ENCODE measurements around the gene GALNT16. TPM values are rescaled to one million over a fixed set of nuclear protein-coding genes. Genes with fewer than 3 reads are reported as not detected.

Gene GALNT16
- total RNA-seq, 1 experiment from 2014 or later = 0.33 TPM

- Histone ChIP-seq H3K4me2 (ENCODE audit: low read length) (no peak overlapping the region), H3K36me3 (ENCODE audit: low read depth, low read length) (no peaks in the 10 kb centered on the region), H3F3A (ENCODE audit: low read length, unreplicated experiment) (no peaks in the 10 kb centered on the region), H2AFZ (ENCODE audit: low read length) (no peak overlapping the region), H3K27me3 (ENCODE audit: low read length) (peaks cover 3% of the 10 kb centered on the region; the same call in 1 of the 2 replicates), H3K9me3 (ENCODE audit: low read length) (no peaks in the 10 kb centered on the region), H3K79me2 (ENCODE audit: low read length) (no peaks in the 10 kb centered on the region), H4K20me1 (ENCODE audit: low read length) (no peaks in the 10 kb centered on the region), H3K4me1 (ENCODE audit: insufficient read depth, low read length) (no peaks in the 10 kb centered on the region), H3K27ac (ENCODE audit: low read length) (no peak overlapping the region), H3K9ac (ENCODE audit: low read length) (no peak overlapping the region), H3K9me2 (replicated peaks; ENCODE audit: low read length) (no peaks in the 10 kb centered on the region), H3K4me3 (ENCODE audit: low read length) (no peak overlapping the region)
- intact Hi-C loops (cut with micrococcal nuclease) = no loop called here
- BruUV-seq (replicated peaks) = no TSS peak
- CTCF ChIA-PET = no interaction called here
- DNase-seq = no peak
- POLR2A ChIA-PET (ENCODE audit: unreplicated experiment) = no interaction called here
- TF ChIP-seq CTCF (conservative IDR thresholded peaks at IDR 0.05; ENCODE audit: low read depth, low read length) (no peak), EZH2phosphoT487 (IDR thresholded peaks at IDR 0.05; ENCODE audit: borderline replicate concordance, low read length) (no peak), EZH2 (IDR thresholded peaks at IDR 0.05; ENCODE audit: low read length, unreplicated experiment) (no peak)
- no peak for ATAC-seq
Measured at GRCh38 chr14:69366761-69367160, 106.8 kb downstream of the GALNT16 start.

- H3K4me1 ChIP-seq (ENCODE audit: insufficient read depth, low read length) = no peaks in the 10 kb centered on the region
- no peak overlapping the region for H2AFZ ChIP-seq (ENCODE audit: low read length)
- POLR2A ChIA-PET (ENCODE audit: unreplicated experiment) = no interaction called here
- peaks cover 3% of the 10 kb centered on the region; the same call in 1 of the 2 replicates for H3K27me3 ChIP-seq (ENCODE audit: low read length)
- H3K27ac ChIP-seq (ENCODE audit: low read length) = no peak overlapping the region
- ATAC-seq (no peak), DNase-seq (no peak)
- H4K20me1 ChIP-seq (ENCODE audit: low read length) = no peaks in the 10 kb centered on the region
- intact Hi-C loops (cut with micrococcal nuclease) = no loop called here
- no peak overlapping the region for H3K4me2 ChIP-seq (ENCODE audit: low read length)
- BruUV-seq (replicated peaks) = no TSS peak
- no peak overlapping the region for H3K4me3 ChIP-seq (ENCODE audit: low read length)
- CTCF ChIA-PET = interaction anchor here (0.6 kb wide), 1 partner anchor 126 kb away, joined by 4 read pairs; no protein-coding TSS in a partner anchor
- no peaks in the 10 kb centered on the region for H3K36me3 ChIP-seq (ENCODE audit: low read depth, low read length)
- no peaks in the 10 kb centered on the region for H3F3A ChIP-seq (ENCODE audit: low read length, unreplicated experiment)
- H3K9me2 ChIP-seq (replicated peaks; ENCODE audit: low read length) = no peaks in the 10 kb centered on the region
- no peaks in the 10 kb centered on the region for H3K79me2 ChIP-seq (ENCODE audit: low read length)
- no peak overlapping the region for H3K9ac ChIP-seq (ENCODE audit: low read length)
- TF ChIP-seq EZH2 (IDR thresholded peaks at IDR 0.05; ENCODE audit: low read length, unreplicated experiment) (no peak), EZH2phosphoT487 (IDR thresholded peaks at IDR 0.05; ENCODE audit: borderline replicate concordance, low read length) (no peak), CTCF (conservative IDR thresholded peaks at IDR 0.05; ENCODE audit: low read depth, low read length) (no peak)
- H3K9me3 ChIP-seq (ENCODE audit: low read length) = no peaks in the 10 kb centered on the region
Measured at GRCh38 chr14:69368381-69368780, 108.4 kb downstream of the GALNT16 start.

- ChIA-PET CTCF (interaction anchor here (0.6 kb wide), 1 partner anchor 54 kb away, joined by 3 read pairs; no protein-coding TSS in a partner anchor), POLR2A (ENCODE audit: unreplicated experiment) (interaction anchor here (0.6 kb wide), 1 partner anchor 66 kb away, joined by 3 read pairs; no protein-coding TSS in a partner anchor)
- no peaks in the 10 kb centered on the region for H3K9me2 ChIP-seq (replicated peaks; ENCODE audit: low read length)
- intact Hi-C loops (cut with micrococcal nuclease) = no loop called here
- no TSS peak for BruUV-seq (replicated peaks)
- no peak overlapping the region for H2AFZ ChIP-seq (ENCODE audit: low read length)
- no peak overlapping the region for H3K4me3 ChIP-seq (ENCODE audit: low read length)
- H3K27ac ChIP-seq (ENCODE audit: low read length) = no peak overlapping the region
- no peaks in the 10 kb centered on the region for H4K20me1 ChIP-seq (ENCODE audit: low read length)
- no peaks in the 10 kb centered on the region for H3K4me1 ChIP-seq (ENCODE audit: insufficient read depth, low read length)
- DNase-seq (no peak), ATAC-seq (no peak)
- no peaks in the 10 kb centered on the region for H3K27me3 ChIP-seq (ENCODE audit: low read length)
- H3K4me2 ChIP-seq (ENCODE audit: low read length) = no peak overlapping the region
- H3F3A ChIP-seq (ENCODE audit: low read length, unreplicated experiment) = no peaks in the 10 kb centered on the region
- H3K9ac ChIP-seq (ENCODE audit: low read length) = no peak overlapping the region
- H3K9me3 ChIP-seq (ENCODE audit: low read length) = no peaks in the 10 kb centered on the region
- H3K36me3 ChIP-seq (ENCODE audit: low read depth, low read length) = 0 out of 2 replicates have a peak, but pooled peaks cover 1% of the 10 kb centered on the region
- TF ChIP-seq EZH2phosphoT487 (IDR thresholded peaks at IDR 0.05; ENCODE audit: borderline replicate concordance, low read length) (no peak), CTCF (conservative IDR thresholded peaks at IDR 0.05; ENCODE audit: low read depth, low read length) (no peak), EZH2 (IDR thresholded peaks at IDR 0.05; ENCODE audit: low read length, unreplicated experiment) (no peak)
- H3K79me2 ChIP-seq (ENCODE audit: low read length) = no peaks in the 10 kb centered on the region
Measured at GRCh38 chr14:69370061-69370460, 110.1 kb downstream of the GALNT16 start.

Measured in PC-3 (cell line).